HG02642 (cell line): ENCODE data around the gene SHISA4.
A peak's percentile ranks its signal among the peaks of the same experiment; 100 is the strongest.
"Not testable (repeated sequence)": the region's sequence is repeated elsewhere in the genome, so short reads cannot be mapped to it uniquely, and the experiment has no call there.

Experiments used
- ATAC-seq: cut with Tn5 transposase; IDR thresholded peaks from one replicate; pipeline ENCODE4 v1.9.1; 2021; ENCODE audit warnings: mild to moderate bottlenecking; ENCODE audit not compliant: unreplicated experiment, poor library complexity

Gene SHISA4

DNA sequence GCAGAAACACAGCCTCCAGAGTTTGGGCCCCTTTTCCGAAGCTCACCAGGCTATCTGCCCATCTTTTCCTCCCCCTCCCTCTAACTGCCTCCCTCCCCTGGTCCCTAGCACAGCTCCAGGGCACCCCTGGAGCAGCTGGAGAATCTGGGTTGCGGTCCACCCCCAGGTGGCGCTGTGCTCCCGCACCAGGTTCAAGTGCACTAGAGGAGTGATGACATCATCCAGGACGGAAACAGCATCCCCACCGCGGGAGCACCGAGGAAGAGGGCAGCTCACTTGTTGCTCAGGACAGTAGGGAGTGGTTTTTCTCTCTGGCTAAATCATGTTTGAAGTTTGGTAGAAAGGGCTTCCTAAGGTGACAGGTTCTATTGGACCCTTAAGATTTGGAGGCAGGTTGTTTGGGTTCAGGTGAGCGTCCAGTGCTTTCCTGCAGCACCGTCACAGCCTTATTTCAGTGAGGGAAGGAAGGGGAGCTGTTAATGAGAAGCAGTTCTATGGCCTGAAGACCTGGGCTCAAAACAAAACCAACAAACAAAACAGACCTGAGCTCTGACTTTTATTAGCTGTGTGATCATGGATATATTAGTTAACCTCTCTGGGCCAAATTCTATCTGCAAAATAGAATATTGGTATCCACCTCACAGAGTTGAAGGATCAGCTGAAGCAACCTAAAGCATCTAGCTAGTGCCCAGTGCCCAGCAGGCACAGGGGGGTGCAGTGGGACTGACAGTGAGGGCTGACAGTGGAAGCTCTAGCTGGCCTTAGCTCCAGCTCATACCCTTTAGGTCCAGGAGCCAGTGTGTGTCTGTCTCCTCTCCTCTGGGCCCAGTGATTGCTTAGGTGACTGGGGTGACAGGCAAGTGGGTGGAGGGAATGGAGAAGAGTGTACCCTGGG lies 7.5 kb downstream of the SHISA4 start:
- peak; percentile 67 for ATAC-seq

DNA sequence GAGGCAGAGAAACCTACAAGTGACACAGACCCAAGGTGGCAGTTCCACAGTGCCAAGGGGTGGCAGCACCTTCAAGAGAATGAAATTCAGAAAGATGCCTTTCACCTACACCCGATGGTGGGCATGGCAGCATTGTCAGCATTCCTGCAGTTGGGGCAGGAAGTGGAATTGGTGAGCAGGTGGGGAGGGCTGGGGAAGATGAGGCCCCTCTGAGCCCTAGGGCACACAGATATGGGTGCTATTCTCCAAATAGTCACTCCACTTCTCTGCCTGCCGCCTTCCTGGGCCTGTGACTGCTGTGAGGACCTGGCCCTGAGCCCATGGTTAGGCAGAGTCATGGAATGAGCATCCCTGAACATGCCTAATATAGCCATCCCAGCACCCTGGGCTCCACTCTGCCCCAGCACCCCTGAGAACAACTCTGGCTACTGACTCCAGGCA lies 8.3 kb downstream of the SHISA4 start:
- no peak for ATAC-seq

DNA sequence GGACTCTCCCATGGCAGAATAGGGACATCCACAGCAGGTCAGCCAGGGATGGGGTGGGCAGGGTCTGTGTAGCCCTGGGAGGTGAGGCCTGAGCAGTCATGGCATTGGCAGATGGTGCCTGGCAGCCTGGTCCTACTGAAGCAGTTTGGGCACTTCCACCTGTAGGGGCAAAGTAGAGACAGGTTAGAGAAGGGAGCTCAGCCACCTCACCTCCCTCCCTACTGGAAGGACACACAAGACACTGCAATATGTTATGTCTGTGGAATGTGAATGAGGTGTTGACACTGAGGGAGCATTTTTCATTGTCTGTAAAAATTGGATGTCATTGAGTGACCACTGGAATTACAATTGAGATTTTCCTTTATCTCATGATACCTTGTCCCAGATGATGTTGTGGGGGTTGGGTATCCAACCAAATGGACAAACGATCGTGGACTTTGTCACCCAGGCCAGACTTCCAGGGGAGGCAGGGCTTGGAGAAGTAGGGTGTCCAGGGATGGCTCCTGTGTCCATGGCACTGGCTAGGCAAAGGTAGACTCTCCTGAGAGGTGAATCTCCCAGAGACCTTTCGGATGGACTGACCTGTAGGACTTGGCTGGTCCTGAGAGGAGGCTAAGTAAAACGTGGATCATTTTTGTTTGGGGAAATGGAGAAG lies 9.7 kb downstream of the SHISA4 start:
- ATAC-seq: no peak

DNA sequence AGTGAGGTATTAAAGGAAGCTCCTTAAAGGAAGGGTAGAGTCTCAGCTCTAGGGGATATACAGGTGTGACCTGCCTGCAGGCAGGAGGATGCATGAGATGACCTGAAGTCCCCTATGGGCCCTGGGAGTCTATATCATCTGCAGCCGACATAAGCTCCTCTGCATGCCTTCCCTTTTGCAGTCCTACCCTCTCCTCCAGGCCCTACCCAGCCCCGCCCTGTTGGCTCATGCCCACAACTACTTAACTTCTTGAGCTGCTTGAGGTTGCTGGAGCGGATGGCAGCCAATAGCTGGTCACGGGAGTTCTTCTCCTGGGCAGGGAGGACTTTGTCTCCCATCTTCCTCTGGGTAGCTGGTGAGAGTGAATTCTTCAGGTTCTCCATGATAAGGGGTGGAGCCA lies 10.3 kb downstream of the SHISA4 start:
- ATAC-seq: no peak

DNA sequence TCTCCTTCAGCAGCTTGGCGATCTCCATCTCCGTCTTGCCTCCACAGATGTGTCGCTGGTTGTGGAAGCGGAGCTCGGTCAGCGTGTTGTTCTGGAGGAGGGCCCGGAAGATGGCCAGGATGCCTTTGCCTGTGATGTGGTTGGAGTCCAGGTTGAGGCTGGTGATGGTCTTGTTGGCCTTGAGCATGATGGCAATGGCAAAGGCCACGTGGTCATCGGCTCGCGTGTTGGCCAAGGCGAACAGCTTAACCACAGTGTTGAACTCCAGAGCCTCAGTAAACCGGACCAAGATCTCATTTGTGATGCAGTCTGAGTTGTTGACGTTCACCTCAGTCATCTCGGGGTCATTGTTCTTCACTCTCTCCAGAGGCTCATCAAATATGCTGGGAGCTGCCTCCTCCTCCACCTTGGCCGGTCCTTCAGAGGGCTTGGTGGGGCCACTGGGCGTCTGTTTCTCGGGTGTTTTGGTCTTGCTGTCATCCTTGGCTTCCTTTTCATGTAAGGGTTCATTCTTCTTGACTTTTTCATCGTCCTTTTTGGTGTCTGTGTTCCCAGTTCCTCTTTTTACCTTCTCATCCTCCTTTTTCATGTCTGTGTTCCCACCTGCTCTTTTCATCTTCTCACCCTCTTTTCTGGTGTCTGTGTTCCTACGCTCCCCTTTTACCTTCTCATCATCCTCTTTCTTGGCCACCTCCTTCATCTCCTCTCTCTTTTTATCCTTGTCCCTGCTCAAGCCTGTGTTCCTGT lies 11.2 kb downstream of the SHISA4 start:
- ATAC-seq: no peak

DNA sequence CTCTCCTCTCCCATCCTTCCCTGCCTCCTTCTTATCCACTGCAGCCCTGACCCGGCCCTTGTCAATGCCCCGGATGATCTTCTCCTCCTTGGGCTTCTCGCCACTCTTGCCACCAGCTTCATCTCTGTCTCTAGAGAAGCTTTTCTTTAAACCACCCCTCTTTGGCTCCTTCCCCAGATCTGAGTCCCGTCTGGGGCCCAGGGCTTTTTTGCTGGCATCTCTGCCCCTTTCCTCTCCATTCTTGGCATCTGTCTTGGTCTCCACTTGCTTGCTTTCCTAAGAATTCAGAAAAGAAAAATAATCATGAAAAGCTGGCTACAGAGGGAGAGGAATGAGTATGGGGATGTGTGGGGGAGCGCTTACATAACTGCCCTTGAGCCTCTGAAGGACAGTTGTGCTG lies 11.8 kb downstream of the SHISA4 start:
- ATAC-seq: no peak

DNA sequence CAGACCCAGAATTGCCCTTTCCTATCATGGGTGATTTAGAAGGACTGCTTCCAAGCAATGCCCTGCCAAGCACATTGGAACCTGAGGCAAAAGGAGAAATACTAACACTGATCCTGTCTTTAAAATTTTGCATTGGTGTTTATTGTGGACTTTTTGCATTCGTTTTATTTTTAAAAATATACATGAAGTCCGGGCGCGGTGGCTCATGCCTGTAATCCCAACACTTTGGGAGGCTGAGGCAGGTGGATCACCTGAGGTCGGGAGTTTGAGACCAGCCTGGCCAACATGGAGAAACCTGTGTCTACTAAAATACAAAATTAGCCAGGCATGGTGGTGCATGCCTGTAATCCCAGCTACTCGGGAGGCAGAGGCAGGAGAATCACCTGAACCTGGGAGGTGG lies 12.3 kb downstream of the SHISA4 start:
- not testable (repeated sequence) for ATAC-seq

DNA sequence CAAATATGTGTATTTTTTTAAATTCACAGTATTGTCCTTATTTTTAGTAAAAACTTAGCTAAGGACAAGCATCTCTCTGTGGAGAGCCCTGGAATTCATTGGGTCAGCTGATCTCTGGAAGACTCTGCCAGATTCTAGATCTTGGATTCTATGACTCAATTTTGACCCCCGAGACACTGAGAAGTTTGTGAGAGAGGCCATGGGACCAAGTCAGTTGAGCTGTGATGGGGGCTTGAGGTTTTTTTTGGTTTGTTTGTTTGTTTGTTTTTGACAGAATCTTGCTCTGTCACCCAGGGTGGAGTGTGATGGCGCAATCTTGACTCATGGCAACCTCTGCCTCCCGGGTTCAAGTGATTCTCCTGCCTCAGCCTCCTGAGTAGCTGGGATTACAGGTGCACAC lies 13.5 kb downstream of the SHISA4 start:
- ATAC-seq: no peak

DNA sequence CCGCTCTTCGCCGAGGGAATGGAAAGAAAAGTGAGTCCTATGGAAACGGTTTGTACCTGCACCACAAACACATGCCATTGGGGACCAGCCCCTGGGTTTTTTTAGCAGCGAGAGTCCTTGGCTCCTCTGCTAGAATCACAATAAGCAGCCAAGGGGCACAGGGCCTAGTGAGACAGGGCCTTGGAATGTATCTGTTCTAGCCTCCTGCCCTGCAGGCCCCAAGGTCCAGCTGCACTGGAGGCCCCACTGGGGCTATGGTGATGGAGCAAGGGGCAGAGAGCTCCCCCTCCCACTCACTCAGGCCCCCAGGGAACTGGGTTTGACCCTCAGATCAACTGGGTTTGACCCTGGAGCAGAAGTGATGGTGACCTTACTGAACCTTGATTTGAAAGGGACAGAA lies 14.4 kb downstream of the SHISA4 start:
- no peak for ATAC-seq

DNA sequence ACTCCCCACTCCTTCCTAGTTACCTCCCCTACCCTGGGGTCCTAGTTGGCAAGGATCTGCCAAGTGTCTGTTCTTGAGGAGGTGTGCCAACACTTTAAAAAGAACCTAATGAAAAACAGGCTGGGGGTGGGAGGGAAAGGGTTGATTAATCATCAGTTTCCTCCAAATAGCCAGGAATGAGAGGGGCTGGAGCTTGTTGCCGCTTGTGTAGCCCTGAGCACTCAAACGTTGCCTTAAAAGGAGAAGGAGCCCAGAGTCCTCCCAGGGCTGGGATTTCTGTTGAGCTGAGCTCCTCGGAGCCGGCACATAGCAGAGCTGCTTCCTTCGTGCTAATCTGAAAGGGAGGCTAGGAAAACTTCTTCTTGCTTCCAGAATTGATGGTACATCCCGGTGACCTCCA lies 15.9 kb downstream of the SHISA4 start:
- ATAC-seq: no peak

DNA sequence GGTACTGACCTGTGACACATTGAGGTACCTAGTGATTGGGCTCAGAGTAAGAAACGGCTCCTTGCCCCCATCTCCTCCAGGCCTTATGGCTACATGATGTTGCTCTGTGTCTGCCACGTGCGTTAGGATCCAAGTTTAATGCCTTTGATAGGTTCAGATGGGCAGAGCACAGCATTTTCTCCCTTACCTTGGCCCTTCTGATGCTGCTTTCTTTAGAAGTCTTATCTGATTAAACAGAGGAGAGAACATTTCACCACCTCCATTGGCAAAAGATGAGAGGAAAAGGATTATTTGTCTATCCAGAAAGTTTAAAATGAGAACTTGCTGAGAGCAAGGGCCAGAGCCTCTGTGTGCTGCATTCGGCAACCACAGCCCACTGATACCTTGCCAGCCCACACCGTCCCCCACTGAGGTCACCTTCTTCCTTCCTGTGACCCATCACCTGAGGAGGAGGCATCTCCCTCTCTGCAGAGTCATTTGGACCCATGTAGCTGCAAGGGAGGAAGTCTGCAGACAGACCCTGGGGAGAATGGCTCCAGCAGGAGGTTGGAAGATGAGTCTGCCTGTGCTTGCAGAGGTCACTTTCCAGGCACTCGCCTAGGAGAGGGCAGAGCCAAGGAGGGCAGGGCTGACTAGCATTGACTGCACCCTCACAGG lies 16.7 kb downstream of the SHISA4 start:
- ATAC-seq: no peak

DNA sequence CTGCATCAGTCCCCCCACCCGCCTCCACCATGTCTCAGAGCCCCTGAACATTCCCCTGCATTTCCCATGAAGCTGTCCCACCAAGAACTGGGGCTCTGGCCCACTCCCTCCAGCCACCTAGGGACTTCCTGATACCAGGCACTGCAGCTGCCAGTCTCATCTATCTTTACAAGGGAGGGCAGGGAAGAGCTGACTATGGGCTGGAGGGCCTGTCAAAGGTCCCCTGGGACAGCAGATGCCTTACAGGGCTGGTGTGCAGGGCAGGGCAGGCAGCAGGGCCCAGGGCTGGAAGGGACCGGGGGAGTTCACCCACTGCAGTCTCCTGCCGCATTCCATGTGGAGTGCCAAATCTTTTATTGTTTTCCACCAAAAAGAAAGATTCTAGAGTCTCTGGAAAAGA lies 17.6 kb downstream of the SHISA4 start:
- ATAC-seq: no peak

DNA sequence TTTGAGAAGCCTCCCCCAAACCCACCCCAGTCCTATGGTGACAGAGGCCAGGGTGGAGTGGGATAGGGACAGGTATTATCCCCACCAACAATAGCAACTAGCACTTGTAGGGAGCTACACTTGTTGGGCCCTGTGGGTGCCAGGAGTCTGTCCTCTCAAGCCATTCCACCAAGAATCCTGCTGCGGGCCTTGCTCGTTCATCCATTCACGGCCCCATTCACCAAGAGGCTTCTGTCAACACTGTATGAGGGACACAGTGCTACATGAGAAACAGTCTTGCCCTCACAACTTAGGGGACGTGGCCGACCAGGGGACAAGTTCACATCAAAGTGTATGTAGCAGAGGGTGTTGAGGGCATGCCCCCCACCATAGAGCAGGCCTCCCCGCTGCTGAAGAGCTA lies 18.9 kb downstream of the SHISA4 start:
- no peak for ATAC-seq

DNA sequence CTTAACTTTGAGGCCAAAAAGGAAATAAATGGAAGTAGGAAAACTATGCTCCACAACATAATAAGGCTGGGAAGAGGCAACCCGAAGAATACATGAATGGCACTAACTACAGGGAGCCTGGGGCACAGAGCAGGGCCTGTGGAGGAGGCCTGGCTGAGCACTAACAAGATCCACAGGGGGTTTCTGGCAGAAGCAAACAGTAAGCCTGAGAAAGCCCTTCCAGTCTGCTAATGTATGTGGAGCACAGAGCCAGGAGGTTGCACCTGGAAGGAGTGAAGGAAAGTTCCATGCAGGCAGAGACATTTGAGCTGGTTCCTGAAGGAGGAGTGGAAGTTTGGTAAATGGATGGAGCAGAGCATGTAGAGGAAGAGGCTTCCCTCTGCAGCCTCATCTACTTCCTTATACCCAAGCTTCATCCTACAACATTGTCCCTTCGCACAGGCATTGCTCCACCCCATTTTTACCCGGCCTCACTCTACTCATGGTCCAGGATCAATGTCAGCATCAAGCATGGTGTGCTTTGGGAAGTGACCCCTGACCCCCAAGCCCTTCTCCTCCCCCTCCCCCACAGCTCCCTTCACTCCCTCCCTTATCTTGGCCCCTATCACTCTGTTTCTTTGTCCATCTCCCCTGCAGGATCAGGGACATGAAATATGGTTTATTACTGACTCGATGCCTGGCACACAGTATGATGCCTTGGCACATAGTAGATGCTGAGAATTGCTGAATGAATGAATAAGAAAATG lies 23.3 kb downstream of the SHISA4 start:
- ATAC-seq: no peak

DNA sequence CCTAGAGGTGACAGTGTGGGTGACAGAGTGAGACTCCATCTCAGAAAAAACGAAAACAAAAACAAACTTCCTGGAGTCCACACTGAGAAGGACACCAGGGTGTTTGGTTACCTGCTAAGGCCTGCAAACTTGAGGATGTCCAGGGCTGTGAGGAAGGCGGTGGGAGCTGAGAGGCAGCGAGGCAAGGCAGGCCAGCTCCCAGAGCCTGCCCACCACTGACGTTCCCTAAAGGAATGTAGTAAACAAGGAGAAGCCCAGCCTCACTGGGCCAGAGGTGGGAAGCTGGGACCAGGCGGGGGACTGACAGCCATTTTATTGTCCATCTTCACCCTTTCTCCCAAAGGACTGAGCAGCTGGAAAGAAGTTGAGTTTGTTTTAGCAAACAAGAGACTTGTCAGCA lies 24.1 kb downstream of the SHISA4 start:
- ATAC-seq: no peak

DNA sequence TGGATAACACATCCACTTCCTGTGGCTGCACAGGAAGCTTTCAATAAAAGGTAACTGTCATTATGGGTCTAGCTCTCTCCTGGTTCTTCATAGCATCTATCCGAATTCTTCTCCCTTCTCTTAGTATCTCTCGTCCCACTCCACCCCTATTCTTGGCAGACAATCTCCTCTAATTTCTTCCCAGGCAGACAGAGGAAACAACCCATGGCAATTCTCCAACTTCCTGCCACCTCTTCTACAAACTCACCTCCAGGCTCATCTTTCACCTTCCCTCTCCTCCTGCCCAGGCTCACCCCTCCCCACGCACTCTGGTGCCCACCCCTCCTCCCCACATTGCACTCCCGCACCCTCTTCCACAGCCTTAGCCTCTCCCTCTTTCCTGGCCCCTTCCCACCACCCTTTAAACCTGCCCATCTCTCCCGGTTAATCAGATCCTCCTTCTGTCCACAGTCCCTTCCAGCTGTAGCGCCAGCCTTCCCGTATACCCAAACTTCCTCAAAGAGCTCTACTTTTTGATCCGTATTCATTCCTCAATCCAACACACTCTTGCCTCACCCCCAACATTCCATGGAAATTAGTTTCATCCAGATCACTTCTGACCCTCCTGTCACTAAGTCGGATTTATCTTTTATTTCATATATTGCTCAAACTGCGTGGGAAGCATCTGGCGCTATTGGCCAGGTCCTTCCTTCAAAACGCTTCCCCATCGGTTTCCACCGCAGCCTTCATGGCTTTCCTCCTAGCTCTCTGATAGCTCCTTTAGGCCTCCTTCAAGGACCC lies 25.9 kb downstream of the SHISA4 start:
- no peak for ATAC-seq

DNA sequence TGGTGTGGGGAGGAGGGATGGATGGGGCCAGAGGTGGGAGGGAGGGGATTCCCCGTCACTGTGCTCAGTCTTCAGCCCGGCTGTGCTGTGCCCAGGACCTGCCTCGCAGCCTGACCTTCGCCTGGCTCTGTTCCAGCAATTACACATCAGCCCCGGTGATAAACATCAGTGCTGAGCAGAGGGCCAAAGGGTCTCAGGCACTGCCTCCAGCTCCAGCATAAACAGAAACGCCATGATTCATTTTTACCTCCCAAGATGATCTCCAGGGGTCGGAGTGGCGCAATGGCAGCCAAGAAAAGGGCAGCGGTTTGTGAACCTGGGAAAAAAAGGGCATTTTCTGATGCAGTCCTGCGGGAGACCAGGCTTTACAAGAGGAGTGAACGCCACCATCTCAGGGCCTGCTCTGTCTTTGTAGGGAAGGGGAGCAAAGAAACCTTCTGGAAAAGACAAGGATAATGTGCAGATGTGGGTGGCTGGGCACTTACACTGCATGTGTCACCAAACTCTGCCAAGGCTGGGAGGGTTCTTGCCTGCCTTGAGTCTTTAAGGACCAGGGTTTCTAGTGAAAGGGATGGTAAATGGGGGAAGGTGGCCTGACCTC lies 28.1 kb downstream of the SHISA4 start:
- ATAC-seq: no peak

DNA sequence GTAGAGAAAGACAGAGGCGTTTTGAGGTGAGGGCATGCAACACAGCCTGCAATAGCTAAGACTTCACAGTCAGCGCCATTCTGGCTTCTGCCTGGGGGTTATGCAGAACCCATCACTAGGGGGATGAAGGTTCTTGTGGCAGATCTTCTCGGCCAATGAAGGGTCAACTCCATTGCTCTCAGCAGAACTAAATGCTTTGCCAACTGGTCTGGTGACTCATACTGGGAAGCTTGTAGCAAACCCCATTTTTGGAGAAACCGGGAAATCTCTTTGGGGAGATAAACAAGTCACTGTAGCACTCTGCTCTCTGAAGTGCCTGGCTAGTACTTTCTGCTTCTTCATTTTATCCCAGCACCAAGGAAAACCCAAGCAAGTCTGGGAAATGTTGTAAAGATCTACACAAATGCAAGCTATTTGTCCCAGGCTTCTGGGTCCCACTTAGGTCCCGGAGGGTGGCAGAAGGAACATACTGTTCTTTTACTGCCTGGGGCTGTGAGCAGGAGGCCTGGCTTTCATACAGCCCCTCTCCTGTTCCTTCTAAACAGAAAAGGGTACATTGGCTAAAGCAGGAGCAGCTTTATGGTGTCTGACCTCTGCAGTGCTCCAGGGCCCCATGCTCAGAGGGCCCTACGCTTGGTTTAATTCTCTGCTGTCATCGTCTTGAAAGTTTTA lies 28.8 kb downstream of the SHISA4 start:
- ATAC-seq: no peak
